Mucosa of stomach (tissue), 1 donor: ENCODE results near the gene CLVS2.

Experiments used
- H3K27me3 ChIP-seq: one replicate; pipeline ENCODE4 v1.7.0; 2013; ENCODE audit warnings: mild to moderate bottlenecking, low read length; ENCODE audit not compliant: control insufficient read depth, insufficient read depth
- H3K36me3 ChIP-seq: one replicate; pipeline ENCODE4 v1.7.0; 2013; ENCODE audit warnings: low read length; ENCODE audit not compliant: control insufficient read depth, insufficient read depth
- H3K4me1 ChIP-seq: one replicate; pipeline ENCODE4 v1.7.0; 2013; ENCODE audit warnings: mild to moderate bottlenecking, low read length; ENCODE audit not compliant: control insufficient read depth, insufficient read depth
- H3K4me3 ChIP-seq: one replicate; pipeline ENCODE4 v1.7.0; 2013; ENCODE audit warnings: low read length
- H3K9ac ChIP-seq: one replicate; pipeline ENCODE4 v1.7.0; 2013; ENCODE audit warnings: mild to moderate bottlenecking, low read length, moderate library complexity
- H3K9me3 ChIP-seq: one replicate; pipeline ENCODE4 v1.7.0; 2013; ENCODE audit warnings: mild to moderate bottlenecking, low read length, moderate library complexity; ENCODE audit not compliant: control insufficient read depth
- donor health status: Pancreatic carcinoma.

CLVS2 gene

GRCh38 chr6:122995921-122996793 lies at the start of gene CLVS2:
Gene CLVS2, plus strand, starts transcription at chr6:122996235. Its CDS starts 1,543 bp downstream, at chr6:122997778.
- Histone ChIP-seq H3K9me3 (no peaks in the 10 kb centered on the region), H3K27me3 (peaks cover 44% of the 10 kb centered on the region), H3K4me3 (no peak within 1 kb of the TSS), H3K36me3 (no peaks in the 10 kb centered on the region), H3K9ac (no peak within 1 kb of the TSS), H3K4me1 (peaks cover 4% of the 10 kb centered on the region)

DNA sequence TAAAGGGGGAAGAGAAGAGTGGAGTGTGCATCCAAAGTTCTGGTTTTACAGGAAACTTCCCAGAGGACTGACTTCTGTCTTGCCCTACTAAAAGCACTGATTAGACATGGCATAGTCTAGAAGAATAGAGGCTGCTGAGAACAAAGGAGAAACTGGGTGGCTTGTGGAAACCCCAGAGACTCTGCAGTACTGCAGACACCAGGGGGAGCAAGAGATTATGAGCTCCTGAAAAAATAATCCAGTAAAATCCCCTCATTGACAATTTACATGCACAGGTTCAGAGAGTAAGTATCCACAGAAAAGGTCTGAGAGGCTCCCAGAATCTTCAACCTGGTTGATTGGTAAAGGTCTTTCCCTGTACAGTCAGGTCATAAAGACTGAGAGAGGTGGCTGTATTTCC lies 48.7 kb upstream of the CLVS2 start:
- H3K36me3 ChIP-seq = no peaks in the 10 kb centered on the region
- H3K9me3 ChIP-seq = no peaks in the 10 kb centered on the region
- H3K4me1 ChIP-seq = no peaks in the 10 kb centered on the region
- no peaks in the 10 kb centered on the region for H3K27me3 ChIP-seq
- no peak overlapping the region for H3K9ac ChIP-seq
- no peak overlapping the region for H3K4me3 ChIP-seq

GRCh38 chr6:122953766-122954165 lies 42.3 kb upstream of the CLVS2 start:
- H3K9me3 ChIP-seq = no peaks in the 10 kb centered on the region
- no peaks in the 10 kb centered on the region for H3K36me3 ChIP-seq
- H3K9ac ChIP-seq = no peak overlapping the region
- no peak overlapping the region for H3K4me3 ChIP-seq
- no peaks in the 10 kb centered on the region for H3K4me1 ChIP-seq
- H3K27me3 ChIP-seq = no peaks in the 10 kb centered on the region

DNA sequence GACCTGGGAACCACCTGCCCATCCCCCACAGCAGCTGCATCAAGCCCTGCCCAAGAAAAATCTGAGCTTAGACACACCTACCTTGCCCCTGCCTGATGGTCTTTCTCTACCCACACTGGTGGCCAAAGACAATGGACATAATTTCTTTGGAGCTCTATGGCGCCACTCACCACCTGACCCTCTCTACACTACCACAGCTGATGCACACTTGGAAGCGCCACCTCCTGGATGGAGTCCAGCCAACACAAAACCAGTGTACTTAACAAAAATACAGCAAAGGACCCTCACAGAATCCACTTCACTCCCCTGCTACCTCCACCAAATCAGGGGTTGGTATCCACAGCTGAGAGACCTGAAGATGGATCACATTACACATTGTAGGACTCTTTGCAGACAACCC lies 39.7 kb upstream of the CLVS2 start:
- no peaks in the 10 kb centered on the region for H3K36me3 ChIP-seq
- no peaks in the 10 kb centered on the region for H3K4me1 ChIP-seq
- H3K9me3 ChIP-seq = no peaks in the 10 kb centered on the region
- no peaks in the 10 kb centered on the region for H3K27me3 ChIP-seq
- no peak overlapping the region for H3K4me3 ChIP-seq
- no peak overlapping the region for H3K9ac ChIP-seq

- Histone ChIP-seq H3K9ac (no peak overlapping the region), H3K4me1 (no peaks in the 10 kb centered on the region), H3K36me3 (no peaks in the 10 kb centered on the region), H3K9me3 (no peaks in the 10 kb centered on the region), H3K27me3 (no peaks in the 10 kb centered on the region), H3K4me3 (no peak overlapping the region)
Observed at GRCh38 chr6:122962000-122962624, 33.9 kb upstream of the CLVS2 start.

DNA sequence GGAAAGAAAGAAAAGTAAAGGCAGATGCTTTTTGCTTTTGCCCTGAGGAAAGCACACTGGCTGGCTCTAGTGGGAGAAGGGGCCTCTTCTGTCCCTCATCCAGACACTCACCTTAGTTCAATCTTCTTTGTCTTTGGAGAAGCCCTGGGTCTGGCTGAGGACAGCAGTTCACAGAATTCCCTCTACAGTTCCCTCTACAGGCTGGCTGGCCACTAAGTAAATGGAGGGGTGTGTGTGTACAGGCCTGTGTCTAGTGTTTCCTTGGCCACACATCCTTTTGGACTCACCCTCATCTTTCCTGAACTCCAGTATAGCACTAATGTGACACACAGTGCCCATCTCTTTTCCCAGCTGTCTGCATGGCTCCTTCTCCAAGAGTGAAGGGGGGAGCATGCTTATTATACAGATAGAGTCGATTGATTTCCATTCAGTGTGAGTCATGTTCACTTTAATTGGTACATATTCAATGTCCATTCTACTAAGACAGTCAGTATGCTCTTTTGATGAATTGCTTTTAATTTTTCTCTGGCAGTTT lies 26.0 kb upstream of the CLVS2 start:
- Histone ChIP-seq H3K4me1 (no peaks in the 10 kb centered on the region), H3K9ac (no peak overlapping the region), H3K4me3 (no peak overlapping the region), H3K27me3 (no peaks in the 10 kb centered on the region), H3K36me3 (no peaks in the 10 kb centered on the region), H3K9me3 (no peaks in the 10 kb centered on the region)

DNA sequence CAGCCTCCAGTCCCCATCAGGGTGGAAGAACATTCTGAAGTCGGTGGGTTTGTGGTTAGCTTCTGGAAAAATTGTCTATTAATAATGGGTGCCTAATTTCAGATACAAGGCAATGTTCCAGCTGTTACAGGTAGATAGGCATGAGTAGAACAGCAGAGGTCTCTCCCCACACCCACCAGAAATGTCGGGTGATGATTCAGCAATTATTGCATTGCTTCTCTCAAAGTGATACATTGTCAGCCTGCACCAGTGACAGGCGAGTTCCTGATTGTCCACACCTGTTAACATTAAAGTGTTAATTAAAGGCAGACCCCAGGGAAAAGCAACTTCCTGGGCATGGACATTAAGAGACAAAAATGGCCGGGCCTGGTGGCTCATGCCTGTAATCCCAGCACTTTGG lies 18.9 kb upstream of the CLVS2 start:
- Histone ChIP-seq H3K36me3 (no peaks in the 10 kb centered on the region), H3K9me3 (no peaks in the 10 kb centered on the region), H3K27me3 (no peaks in the 10 kb centered on the region), H3K9ac (no peak overlapping the region), H3K4me1 (no peaks in the 10 kb centered on the region), H3K4me3 (no peak overlapping the region)

DNA sequence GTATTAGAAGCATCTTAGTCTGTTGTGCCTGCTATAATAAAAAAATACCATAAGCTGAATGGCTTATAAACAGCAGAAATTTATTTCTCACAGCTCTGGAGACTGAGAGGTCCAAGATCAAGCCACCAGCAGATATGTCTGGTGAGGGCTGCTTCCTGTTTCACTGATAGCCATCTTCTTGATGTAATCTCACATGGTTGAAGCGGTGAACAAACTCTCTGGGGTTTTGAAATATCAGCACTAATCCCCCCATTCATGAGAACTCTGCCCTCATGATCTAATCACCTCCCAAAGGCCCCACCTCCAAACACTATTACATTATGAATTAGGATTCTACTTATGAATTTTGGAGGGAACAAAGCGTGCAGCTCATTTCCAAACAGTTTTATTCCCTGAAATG lies 11.6 kb upstream of the CLVS2 start:
- Histone ChIP-seq H3K9ac (no peak overlapping the region), H3K9me3 (no peaks in the 10 kb centered on the region), H3K27me3 (no peaks in the 10 kb centered on the region), H3K36me3 (no peaks in the 10 kb centered on the region), H3K4me3 (no peak overlapping the region), H3K4me1 (no peaks in the 10 kb centered on the region)

DNA sequence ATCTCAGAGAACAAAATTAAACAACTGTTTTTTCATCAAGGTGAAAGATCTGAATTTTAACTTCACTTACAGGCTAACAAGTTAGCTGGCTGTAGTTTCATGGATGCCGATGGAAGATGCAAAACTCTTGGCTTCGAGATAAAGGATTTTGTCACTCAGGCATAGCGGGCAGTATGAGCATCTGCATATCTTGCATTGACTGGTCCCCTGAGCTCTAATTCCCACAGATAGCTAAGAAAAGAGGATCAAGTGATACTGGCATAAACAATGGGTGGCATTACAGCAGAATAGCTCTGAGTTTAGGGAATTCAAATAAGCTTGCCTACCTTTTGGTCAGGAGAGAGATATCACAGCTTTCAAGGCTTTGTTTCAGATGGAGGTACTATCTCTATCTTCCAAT lies 1.8 kb upstream of the CLVS2 start:
- Histone ChIP-seq H3K9me3 (no peaks in the 10 kb centered on the region), H3K4me1 (peaks cover 4% of the 10 kb centered on the region), H3K9ac (no peak overlapping the region), H3K27me3 (peaks cover 44% of the 10 kb centered on the region), H3K36me3 (no peaks in the 10 kb centered on the region), H3K4me3 (no peak overlapping the region)

GRCh38 chr6:122996794-122997505 lies 915 bp downstream of the CLVS2 start:
- Histone ChIP-seq H3K27me3 (peaks cover 44% of the 10 kb centered on the region), H3K4me3 (no peak overlapping the region), H3K9ac (no peak overlapping the region), H3K9me3 (no peaks in the 10 kb centered on the region), H3K36me3 (no peaks in the 10 kb centered on the region), H3K4me1 (peaks cover 4% of the 10 kb centered on the region)

DNA sequence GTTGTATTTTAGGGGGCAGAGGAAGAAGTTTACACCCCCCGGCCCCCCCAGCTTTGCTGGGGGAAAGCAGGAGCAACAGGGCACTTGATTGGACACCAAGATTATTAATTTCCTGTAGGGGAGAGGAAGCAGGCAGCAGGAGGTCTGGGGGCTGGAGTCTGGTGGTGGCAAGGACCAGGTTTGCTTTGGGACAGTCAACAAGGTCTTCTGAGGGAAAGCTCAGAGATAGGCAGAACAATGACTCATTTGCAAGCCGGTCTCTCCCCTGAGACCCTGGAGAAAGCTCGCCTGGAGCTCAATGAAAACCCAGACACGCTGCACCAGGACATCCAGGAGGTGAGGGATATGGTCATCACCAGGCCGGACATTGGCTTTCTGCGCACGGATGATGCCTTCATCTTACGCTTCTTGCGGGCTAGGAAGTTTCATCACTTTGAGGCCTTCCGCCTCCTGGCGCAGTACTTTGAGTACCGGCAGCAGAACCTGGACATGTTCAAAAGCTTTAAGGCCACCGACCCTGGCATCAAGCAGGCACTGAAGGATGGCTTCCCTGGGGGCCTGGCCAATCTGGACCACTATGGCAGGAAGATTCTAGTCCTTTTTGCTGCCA lies 1.6 kb downstream of the CLVS2 start:
- Histone ChIP-seq H3K9me3 (no peaks in the 10 kb centered on the region), H3K4me3 (no peak overlapping the region)

More for the DNA sequence above, 1.6 kb downstream of the CLVS2 start:
- Histone ChIP-seq H3K4me1 (peaks cover 4% of the 10 kb centered on the region), H3K27me3 (peaks cover 43% of the 10 kb centered on the region), H3K9ac (no peak overlapping the region), H3K36me3 (no peaks in the 10 kb centered on the region)
